Astrocyte of the cerebellum (primary cell): ENCODE data around the gene DPH1.

Source experiments
- DNase-seq: peaks from one replicate; pipeline ENCODE4 v3.0.0-alpha.2; 2011; ENCODE audit warnings: low read depth
- H3K4me3 ChIP-seq: 2 replicates; pipeline ENCODE4 v1.5.1; 2011; ENCODE audit warnings: mild to moderate bottlenecking, low read depth, low read length, moderate library complexity
- in situ Hi-C: cut with HindIII; loops from 2 replicates; pipeline ENCODE4 v1.10.0; 2017; ENCODE audit warnings: low sequenced_read_pairs
- TF ChIP-seq, protein P1 (sequence below): IDR thresholded peaks from 2 replicates; pipeline ENCODE4 v1.5.1; 2012; ENCODE audit warnings: low read length, low read depth, moderate library complexity, mild to moderate bottlenecking; ENCODE audit errors: missing control alignments

The DPH1 gene

DNA sequence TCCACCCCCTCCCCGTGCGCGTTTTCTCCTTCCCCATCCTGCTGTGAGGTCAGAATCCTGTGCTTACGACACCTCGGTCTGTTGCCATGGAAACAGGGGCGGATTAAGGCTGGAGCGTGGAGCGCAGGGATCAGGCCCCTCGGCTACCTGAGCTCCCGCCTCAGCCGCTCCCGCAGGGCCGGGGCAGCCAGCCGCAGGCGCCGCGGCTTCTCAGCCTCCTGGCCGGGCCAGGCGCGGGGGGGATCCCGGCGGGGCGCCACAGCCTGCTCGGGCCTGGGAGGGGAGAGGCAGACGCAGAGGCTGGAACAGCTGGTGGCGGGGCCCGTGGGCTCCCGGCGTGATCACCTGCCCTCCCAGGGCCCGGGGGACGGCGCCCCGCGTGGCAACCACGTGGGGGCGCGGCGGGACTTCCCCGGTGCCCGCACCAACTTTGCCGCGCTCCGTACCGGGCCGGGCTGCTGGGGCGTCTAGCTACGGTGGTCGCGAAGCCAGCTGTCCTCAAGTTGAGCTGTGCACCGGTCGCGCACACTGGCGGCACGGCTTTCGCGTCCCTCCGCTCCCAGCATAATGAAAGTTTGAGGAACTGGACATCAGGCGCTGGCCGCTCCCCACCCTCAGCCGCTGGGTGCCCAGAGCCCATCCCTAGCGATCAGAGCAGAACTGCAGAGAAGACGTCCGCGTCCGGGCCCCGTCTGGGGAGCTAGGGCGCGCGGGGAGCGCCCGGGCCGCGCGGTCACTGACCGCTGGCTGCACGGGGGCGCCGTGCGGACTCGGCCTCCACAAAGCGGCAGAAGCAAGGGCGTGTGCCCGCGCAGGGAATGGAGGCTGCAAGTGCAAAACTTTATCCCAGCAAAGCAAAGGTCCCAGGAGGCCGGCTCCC, 6.0 kb upstream of the DPH1 start:
- in situ Hi-C loops = no loop called here
- no peak for DNase-seq
- H3K4me3 ChIP-seq = peak overlapping the region; percentile 34

DNA sequence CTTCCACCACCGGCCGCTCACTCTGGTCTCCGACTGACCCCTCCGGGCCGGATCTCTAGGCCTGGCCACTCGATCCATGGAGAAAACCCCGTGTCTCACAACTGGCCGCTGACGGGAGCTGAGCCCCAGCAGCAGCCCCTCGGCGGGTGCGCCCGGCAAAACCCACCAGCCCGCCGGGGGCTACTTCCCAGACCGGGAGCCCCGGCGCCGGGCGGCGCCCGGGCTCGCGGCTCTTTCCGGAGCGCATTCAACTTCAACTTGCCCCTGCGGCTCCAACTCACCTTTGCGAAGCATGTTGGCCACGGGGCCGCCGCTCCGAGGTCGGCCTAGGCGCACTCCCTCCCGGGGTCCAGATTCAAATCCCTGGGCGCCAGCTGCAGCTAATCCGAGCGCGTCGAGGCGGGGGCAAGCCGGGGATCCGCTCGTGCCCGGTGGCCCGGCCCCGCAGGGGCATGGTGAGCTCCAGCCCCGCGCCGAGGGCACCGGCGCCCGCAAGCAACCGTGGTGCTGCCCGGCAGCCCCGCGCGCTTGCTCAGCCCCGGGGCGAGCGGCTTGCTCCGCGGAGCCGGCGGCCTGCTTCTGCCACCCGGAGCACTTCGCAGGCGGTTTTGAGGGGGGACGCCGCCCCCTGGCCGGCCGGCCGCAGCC, 5.3 kb upstream of the DPH1 start:
- peak overlapping the region; percentile 34 for H3K4me3 ChIP-seq
- in situ Hi-C loops = no loop called here
- TF ChIP-seq, protein P1, sequence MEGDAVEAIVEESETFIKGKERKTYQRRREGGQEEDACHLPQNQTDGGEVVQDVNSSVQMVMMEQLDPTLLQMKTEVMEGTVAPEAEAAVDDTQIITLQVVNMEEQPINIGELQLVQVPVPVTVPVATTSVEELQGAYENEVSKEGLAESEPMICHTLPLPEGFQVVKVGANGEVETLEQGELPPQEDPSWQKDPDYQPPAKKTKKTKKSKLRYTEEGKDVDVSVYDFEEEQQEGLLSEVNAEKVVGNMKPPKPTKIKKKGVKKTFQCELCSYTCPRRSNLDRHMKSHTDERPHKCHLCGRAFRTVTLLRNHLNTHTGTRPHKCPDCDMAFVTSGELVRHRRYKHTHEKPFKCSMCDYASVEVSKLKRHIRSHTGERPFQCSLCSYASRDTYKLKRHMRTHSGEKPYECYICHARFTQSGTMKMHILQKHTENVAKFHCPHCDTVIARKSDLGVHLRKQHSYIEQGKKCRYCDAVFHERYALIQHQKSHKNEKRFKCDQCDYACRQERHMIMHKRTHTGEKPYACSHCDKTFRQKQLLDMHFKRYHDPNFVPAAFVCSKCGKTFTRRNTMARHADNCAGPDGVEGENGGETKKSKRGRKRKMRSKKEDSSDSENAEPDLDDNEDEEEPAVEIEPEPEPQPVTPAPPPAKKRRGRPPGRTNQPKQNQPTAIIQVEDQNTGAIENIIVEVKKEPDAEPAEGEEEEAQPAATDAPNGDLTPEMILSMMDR = no peak
- DNase-seq = no peak

More for the DNA sequence above, 6.0 kb upstream of the DPH1 start:
- TF ChIP-seq, protein P1 = no peak

DNA sequence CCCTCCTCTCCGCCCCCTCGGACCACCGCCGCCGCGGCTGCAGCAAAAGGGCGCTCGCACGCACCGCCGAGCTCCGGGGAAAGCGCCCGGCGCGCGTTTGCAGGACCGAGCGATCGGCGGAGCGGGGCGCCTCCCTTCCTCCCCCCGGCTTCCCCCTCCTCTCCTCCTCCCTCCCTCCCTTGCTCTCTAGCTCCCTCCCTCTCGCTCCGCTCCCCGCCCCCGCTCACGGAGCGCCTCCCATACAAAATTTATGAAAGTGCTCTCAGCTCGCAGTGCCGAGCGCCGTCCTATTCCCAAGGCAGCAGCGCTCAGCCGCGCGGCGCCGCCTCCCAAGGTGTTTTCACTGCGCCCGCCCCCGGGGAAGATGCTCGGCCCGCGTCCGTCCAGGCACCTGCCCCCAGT, 4.7 kb upstream of the DPH1 start, which contains the start of gene RTN4RL1:
Gene RTN4RL1 (minus strand): TSS at position 115 of the 402 bp plus-strand sequence. CDS start 469 bp downstream, outside the sequence.
- TF ChIP-seq, protein P1 = no peak
- in situ Hi-C loops = no loop called here
- H3K4me3 ChIP-seq = peak within 1 kb of the TSS; percentile 34
- no peak for DNase-seq

DNA sequence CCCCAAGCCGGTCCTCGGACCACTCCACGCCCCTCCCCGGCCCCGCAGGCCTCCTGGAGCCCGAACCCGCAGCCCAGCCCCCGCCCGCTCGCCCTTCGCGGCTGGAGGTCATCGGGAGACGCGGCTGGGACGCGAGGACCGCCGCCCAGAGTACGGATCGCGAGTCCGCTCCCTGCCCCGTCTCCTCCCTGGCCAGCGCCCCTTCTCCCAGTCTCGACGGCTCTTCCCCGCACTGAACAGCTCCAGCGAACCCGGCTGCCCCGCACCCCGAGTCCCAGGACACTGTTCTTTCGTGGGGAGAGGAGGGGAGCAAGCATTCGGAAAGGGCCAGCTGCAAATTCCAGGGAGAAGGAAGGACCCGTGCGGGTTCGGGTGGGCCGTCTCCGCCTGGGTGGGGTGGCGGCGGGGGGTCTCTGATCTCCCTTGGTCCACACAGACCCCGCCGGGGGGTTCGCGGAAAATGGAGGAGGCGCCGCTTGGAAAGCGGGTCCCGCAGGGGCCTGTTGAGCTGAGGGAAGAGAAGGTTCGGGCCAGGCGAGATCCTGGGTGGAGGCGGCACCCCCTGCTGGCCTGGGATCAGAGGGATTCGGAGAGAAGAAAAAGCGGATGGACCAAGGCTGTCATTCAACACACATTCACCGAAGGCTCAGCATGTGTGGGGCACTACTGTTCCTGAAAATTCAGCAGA, 4.2 kb upstream of the DPH1 start:
- no peak for DNase-seq
- in situ Hi-C loops = no loop called here
- peak overlapping the region; percentile 34 for H3K4me3 ChIP-seq
- TF ChIP-seq, protein P1 = peak; percentile 56

DNA sequence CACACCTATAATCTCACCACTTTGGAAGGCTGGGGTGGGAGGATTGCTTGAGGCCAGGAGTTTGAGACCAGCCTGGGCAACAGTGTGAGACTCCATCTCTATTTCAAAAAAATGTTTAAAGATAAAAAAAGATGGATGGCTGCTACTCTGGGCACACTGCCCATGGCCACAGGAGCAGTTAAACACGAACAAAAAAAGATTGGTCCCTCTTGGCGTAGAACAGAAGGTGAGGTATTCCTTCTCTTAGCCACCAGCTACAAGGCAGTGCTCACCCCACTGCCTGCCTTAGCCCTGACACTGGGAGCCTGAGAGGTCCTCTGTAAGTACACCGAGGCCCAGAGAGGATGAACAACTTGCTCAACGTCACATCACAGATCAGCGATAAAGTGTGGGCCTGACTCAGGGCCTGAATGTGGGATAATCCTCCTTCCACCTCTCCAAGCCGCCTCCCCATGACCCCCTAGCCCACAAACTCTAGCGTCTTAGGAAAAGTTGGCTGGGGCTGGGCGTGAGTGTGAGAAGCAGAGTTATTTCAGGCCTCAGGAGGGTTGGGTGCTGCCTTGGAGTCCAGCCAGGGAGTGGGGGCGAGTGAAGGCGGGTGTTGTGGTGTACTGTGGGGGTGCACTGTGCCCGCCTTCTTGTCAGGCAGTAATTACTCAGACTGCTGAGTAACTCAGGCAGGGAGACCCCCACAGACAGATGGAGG, 2.3 kb upstream of the DPH1 start:
- TF ChIP-seq, protein P1 = no peak
- in situ Hi-C loops = no loop called here
- no peak for DNase-seq
- no peak overlapping the region for H3K4me3 ChIP-seq

DNA sequence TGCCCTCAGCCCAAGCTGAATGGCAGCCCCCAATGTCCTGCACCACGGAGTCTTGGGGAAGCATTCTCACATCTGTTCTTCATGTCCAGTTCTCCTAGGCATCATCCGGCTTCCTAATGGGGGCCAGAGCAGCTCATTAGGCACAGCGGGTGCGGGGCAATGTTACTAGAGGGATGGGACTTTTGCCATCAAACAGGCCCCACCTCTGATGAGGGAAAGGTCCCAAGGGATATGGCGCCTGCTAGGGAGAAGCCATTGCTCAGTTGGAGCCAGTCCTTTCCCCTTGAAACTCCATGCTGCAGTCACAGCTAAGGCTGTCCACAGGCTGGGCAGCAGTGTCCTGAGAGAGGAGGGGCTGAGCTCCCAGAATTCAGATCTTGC, 1.7 kb upstream of the DPH1 start:
- in situ Hi-C loops = no loop called here
- DNase-seq = no peak
- TF ChIP-seq, protein P1 = no peak
- no peak overlapping the region for H3K4me3 ChIP-seq
